Gastroesophageal sphincter (tissue), 4 donors: ENCODE data around the gene ARHGAP18. TPM values are rescaled to one million over a fixed set of nuclear protein-coding genes. Genes with fewer than 3 reads are reported as not detected.

Source experiments
- ATAC-seq: fragments of 150-250 bp; one replicate; pipeline ENCODE4 v1.9.1; 2016; ENCODE audit warnings: mild to moderate bottlenecking, moderate library complexity
- H3K27ac ChIP-seq, 4 donors: fragments of 200-600 bp; sonication (generic) in 3 of 4; 1 replicate in 3 of 4; 2 replicates in 1 of 4; pipeline ENCODE4 v1.5.1; 2016 to 2019
- H3K27me3 ChIP-seq: fragments of 200-600 bp; sonication (generic); one replicate; pipeline ENCODE4 v1.5.1; 2019
- H3K36me3 ChIP-seq, 2 donors: fragments of 200-600 bp; sonication (generic); one replicate each; pipeline ENCODE4 v1.5.1; 2019; ENCODE audit warnings: control low read depth in 1 of 2
- H3K4me1 ChIP-seq, 3 donors: fragments of 200-600 bp; sonication (generic); 1 replicate in 2 of 3; 2 replicates in 1 of 3; pipeline ENCODE4 v1.5.1; 2016 to 2019; ENCODE audit warnings: control low read depth in 2 of 3
- H3K4me3 ChIP-seq, 2 donors: fragments of 200-600 bp; sonication (generic); one replicate each; pipeline ENCODE4 v1.5.1; 2019; ENCODE audit warnings: mild to moderate bottlenecking in 1 of 2, moderate library complexity in 1 of 2
- H3K9me3 ChIP-seq, 3 donors: fragments of 200-600 bp; sonication (generic); one replicate each; pipeline ENCODE4 v1.5.1; 2017 to 2019; ENCODE audit warnings: control low read depth in 2 of 3
- CTCF ChIP-seq, 4 experiments: fragments of 200-600 bp in 2 of 4; fragments of 450-650 bp in 2 of 4; sonication (generic) in 1 of 4; IDR thresholded peaks; one replicate each; pipeline ENCODE4 v1.5.1; 2017 to 2019; ENCODE audit warnings: antibody characterized with exemption in 4 of 4, mild to moderate bottlenecking in 2 of 4, moderate library complexity in 2 of 4
- EP300 ChIP-seq: sonication (generic); formaldehyde crosslinking; IDR thresholded peaks from one replicate; pipeline ENCODE4 v1.6.1; 2017; ENCODE audit warnings: antibody characterized with exemption, mild to moderate bottlenecking
- POLR2A ChIP-seq, 2 donors: fragments of 450-650 bp; IDR thresholded peaks; one replicate each; pipeline ENCODE4 v1.6.1; 2017; ENCODE audit warnings: antibody characterized with exemption in 2 of 2, mild to moderate bottlenecking in 2 of 2, moderate library complexity in 1 of 2
- POLR2AphosphoS5 ChIP-seq: sonication (generic); formaldehyde crosslinking; IDR thresholded peaks from one replicate; pipeline ENCODE4 v1.6.1; 2017; ENCODE audit warnings: antibody characterized with exemption
- WGBS, 2 donors: methylation state at CpG; one replicate each; pipeline ENCODE4 v1.1.5; 2018; ENCODE audit warnings: low coverage in 1 of 2; 5-methylcytosine and 5-hydroxymethylcytosine counted together
- total RNA-seq, 4 donors: library from RNA; depleted of rRNA; stranded (reverse); fragments of >200 nt; gene quantifications; one replicate each; pipeline ENCODE4 v1.1.0, GENCODE V29; 2016

Gene ARHGAP18
- total RNA-seq, 4 donors from 2014 or later, result 2.8 to 15.0 (median 9.4) TPM

GRCh38 chr6:129645830-129646579 lies 64.0 kb downstream of the ARHGAP18 start:
- no peak for ATAC-seq
- peak overlapping the region in 3 of 4 donors; percentile 12 to 38 (median 21) for H3K27ac ChIP-seq
- H3K9me3 ChIP-seq, result no peaks in the 10 kb centered on the region

GRCh38 chr6:129645106-129645829 lies 64.7 kb downstream of the ARHGAP18 start:
- no peaks in the 10 kb centered on the region for H3K27me3 ChIP-seq
- TF ChIP-seq POLR2AphosphoS5, result no peak
- no peaks in the 10 kb centered on the region for H3K36me3 ChIP-seq
- H3K4me3 ChIP-seq, result no peak overlapping the region
- H3K27ac ChIP-seq, result peak overlapping the region in 3 of 4 donors; percentile 12 to 38 (median 21)
- H3K4me1 ChIP-seq, result peaks cover 0 to 19% (median 0%) of the 10 kb centered on the region in 3 donors
- no peaks in the 10 kb centered on the region for H3K9me3 ChIP-seq
- no peak for ATAC-seq
- WGBS, 2 donors, result 60 to 67% methylated on average over 6 of the region's 6 CpGs

More at GRCh38 chr6:129645830-129646579, 64.0 kb downstream of the ARHGAP18 start:
- TF ChIP-seq POLR2AphosphoS5 (no peak), POLR2A (IDR thresholded peaks at IDR 0.05) (no peak), EP300 (no peak), CTCF (IDR thresholded peaks at IDR 0.05) (no peak)
- H3K36me3 ChIP-seq, result no peaks in the 10 kb centered on the region
- H3K4me1 ChIP-seq, result peaks cover 0 to 19% (median 0%) of the 10 kb centered on the region in 3 donors
- WGBS, 2 donors, result 47 to 65% methylated on average over 3 of the region's 3 CpGs
- no peak overlapping the region for H3K4me3 ChIP-seq
- H3K27me3 ChIP-seq, result no peaks in the 10 kb centered on the region

GRCh38 chr6:129644567-129645015 lies 65.4 kb downstream of the ARHGAP18 start:
- no peaks in the 10 kb centered on the region for H3K9me3 ChIP-seq
- H3K27me3 ChIP-seq, result no peaks in the 10 kb centered on the region
- H3K27ac ChIP-seq, result peak overlapping the region in 1 of 4 donors; percentile 21
- TF ChIP-seq POLR2AphosphoS5, result no peak
- no peak for TF ChIP-seq POLR2A (IDR thresholded peaks at IDR 0.05)
- no peak for TF ChIP-seq EP300
- TF ChIP-seq CTCF (IDR thresholded peaks at IDR 0.05), result no peak
- ATAC-seq, result no peak
- WGBS, 2 donors, result 29 to 55% methylated on average over 1 of the region's 1 CpG
- H3K4me1 ChIP-seq, result peaks cover 0 to 19% (median 0%) of the 10 kb centered on the region in 3 donors
- H3K4me3 ChIP-seq, result no peak overlapping the region
- H3K36me3 ChIP-seq, result no peaks in the 10 kb centered on the region

- ATAC-seq, result no peak
Measured at GRCh38 chr6:129643968-129644367, 66.0 kb downstream of the ARHGAP18 start.

More at GRCh38 chr6:129643968-129644367, 66.0 kb downstream of the ARHGAP18 start:
- TF ChIP-seq EP300 (no peak), POLR2A (IDR thresholded peaks at IDR 0.05) (no peak), CTCF (IDR thresholded peaks at IDR 0.05) (no peak), POLR2AphosphoS5 (no peak)
- 56 to 76% methylated on average over 3 of the region's 3 CpGs for WGBS, 2 donors
- H3K27me3 ChIP-seq, result no peaks in the 10 kb centered on the region
- no peak overlapping the region for H3K27ac ChIP-seq
- no peaks in the 10 kb centered on the region for H3K9me3 ChIP-seq
- H3K4me1 ChIP-seq, result peaks cover 0 to 19% (median 0%) of the 10 kb centered on the region in 3 donors
- no peak overlapping the region for H3K4me3 ChIP-seq
- H3K36me3 ChIP-seq, result no peaks in the 10 kb centered on the region
